HK-2 (cell line): Measurements from ENCODE around the gene MYH14.

ENCODE experiments used
- DNase-seq: peaks from one replicate; pipeline ENCODE4 v3.0.0-alpha.2; 2018; ENCODE audit not compliant: unreplicated experiment

MYH14 gene

DNA sequence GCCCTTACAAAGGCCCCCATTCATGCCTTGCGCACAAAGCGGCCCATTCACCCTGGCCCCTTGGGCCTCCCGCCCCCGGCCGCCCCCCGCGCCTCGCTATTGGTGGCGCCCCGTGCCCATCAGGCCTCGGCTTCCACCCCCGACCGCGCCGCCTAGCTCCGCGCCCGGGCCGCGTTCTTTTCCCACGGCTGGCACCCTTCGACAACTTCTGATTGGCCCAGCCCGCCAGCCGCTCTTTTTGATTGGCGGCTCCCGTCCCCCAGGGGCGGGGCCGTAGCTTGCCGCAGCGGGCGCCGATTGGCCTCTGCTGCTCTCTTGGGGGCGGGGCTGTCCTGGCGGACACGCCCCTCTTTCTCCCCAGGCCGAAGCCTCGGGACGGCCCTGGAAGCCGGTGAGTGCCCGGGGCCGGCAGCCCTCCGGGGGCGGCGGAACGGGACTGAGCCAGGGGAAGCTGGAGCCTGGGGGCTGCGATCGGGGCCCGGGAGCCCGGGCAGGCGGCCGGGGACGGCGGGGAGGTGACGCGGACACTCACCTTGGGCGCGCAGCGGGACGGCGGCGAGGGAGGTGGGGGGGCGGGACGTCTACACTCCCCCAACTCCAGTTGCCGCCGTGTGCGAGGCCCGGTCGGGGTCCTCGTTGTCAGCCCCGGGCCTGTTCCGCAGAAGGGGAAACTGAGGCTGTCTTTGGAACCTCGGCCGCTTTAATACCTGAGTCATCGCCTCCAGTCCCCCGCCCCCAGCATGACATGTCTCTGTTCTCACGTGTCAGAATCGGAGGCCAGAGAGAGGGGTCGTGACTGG is at the start of gene MYH14:
MYH14 (plus strand) TSS at position 342 of the 800 bp plus-strand sequence. CDS start 6,744 bp downstream, outside the sequence.
- no peak for DNase-seq

GRCh38 chr19:50154529-50154928 is 48.9 kb upstream of the MYH14 start:
- no peak for DNase-seq

DNA sequence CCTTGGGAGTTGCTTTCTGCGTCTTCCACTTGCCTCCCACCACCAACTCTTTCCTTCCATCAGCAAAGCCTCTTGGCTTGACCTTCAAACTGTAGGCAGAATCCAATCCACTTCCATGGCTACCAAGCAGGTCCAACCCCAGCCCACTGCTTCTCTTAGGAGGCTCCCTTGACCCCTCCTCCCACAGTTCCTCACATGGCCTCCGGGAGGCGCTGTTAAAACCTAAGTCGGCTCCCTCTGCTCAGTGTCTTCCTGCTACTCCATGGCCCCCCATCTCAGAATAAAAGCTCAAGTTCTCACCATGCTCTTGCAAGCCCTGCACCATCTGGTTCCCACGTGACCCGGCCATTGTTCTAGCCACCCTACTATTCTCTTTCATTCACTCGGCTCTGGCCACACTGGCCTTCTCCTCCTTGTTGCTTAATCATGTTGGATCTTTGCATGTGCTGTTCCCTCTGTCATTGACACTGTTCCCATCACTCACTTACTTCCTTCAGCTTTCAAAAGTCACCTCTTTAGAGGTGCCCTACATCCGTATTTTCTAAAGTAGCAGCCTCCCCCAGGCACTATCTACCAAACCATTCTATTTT is 47.8 kb upstream of the MYH14 start:
- DNase-seq, result no peak

DNA sequence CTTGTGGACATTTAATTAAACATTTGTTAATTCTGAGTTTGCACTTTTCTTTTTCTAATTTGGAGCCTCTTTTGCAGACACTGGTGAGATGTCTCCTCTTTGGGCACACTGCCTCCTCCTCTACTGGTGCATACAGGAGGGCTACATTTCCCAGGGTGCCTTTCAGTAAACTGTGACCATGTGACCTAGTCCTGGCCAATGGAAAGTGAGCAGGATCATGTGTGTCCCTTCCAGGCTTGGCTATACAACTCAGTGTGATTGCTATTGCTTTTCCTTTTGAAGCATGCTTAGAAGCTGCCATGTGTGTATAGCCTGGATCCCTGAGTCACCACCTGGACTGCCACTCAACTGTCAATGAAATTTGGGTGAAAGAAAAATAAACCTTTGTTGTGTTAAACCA is 44.8 kb upstream of the MYH14 start:
- DNase-seq, result no peak

DNA sequence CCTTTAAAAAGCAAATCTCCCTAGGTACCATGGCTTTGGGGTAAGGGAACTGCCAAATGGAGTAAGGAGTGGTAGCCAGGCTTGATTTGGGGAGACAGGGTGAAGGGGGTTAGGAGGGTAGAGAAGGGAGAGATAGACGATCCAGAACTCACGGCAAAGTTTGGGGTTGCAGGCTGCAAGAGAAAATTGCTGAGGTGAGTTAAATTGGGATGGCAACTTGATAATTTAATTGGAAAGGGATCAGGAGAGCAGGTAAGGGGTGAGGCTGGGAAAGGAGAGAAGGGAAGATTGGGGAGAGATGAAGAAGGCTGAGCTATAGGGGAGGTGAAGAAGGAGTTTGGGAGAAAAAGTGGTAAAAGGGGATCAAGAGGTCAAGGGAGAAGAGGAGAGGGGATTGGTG is 44.3 kb upstream of the MYH14 start:
- no peak for DNase-seq

GRCh38 chr19:50162988-50163387 is 40.4 kb upstream of the MYH14 start, which contains the start of gene IZUMO2:
Gene IZUMO2, minus strand, starts transcription at chr19:50163281. Its CDS starts 87 bp downstream, at chr19:50163194.
- DNase-seq, result no peak

DNA sequence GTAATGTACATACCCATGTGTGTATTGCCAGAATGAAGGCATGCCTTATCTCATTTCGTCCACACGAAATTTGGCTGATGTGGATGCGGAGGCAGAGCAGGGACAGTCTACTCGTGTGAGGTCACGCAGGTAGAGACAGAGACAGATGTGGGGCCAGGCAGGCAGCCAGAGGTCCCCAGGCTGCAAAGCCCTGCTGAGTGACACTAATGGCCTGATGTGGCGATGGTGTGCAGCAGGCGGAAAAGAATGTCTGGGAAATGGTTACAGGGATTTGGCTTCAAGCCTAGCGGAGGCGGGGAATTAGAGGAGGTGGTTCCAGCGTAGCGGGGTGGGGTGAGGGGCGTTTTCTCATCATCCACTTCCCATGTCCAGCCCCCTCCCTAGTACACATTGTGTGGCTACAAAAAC is 36.1 kb upstream of the MYH14 start:
- peak; percentile 43 for DNase-seq

GRCh38 chr19:50171752-50172151 is 31.7 kb upstream of the MYH14 start:
- DNase-seq, result no peak

- no peak for DNase-seq
Observed at GRCh38 chr19:50172726-50173125, 30.7 kb upstream of the MYH14 start.

- DNase-seq, result no peak
Observed at GRCh38 chr19:50173127-50173526, 30.3 kb upstream of the MYH14 start.

- no peak for DNase-seq
Observed at GRCh38 chr19:50174100-50174793, 29.2 kb upstream of the MYH14 start.

DNA sequence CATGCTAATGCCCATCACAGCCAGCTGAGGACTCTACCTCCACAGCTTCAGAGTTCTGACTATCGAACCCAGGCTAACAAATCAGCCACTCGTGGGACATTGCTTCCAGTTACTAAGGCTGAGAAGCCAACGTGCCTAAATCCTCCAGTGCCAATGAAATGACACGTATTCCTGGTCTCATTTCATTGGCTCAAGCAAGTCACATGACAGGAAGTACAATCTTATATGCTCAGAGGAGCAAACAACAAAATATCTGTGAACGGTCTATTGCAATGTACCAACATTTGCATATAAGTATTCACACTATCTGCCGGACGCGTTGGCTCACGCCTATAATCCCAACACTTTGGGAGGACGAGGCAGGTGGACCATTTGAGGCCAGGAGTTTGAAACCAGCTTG is 27.5 kb upstream of the MYH14 start:
- no peak for DNase-seq

- no peak for DNase-seq
Observed at GRCh38 chr19:50176775-50177174, 26.6 kb upstream of the MYH14 start.

DNA sequence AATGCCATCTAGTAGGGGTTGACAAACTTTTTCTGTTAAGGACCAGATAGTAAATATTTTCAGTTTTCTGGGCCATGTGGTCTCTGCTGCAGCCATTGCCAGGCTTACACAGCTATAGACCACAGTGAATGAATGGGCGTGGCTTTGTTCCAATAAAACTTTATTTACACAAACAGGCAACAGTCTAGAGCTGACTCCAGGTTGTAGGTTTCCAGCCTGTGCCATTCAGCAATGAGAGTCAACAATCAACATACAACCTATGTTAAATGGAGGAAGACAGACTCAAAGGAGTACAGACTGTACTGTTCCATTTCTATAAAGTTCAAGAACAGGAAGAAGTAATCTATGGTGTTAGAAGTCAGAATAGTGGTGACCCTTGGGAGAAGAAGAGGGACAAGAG is 25.1 kb upstream of the MYH14 start:
- DNase-seq, result no peak

- peak; percentile 13 for DNase-seq
Observed at GRCh38 chr19:50178859-50179537, 24.4 kb upstream of the MYH14 start.

- DNase-seq, result no peak
Observed at GRCh38 chr19:50181121-50181520, 22.3 kb upstream of the MYH14 start.

- no peak for DNase-seq
Observed at GRCh38 chr19:50184196-50184595, 19.2 kb upstream of the MYH14 start.

GRCh38 chr19:50187937-50188336 is 15.5 kb upstream of the MYH14 start:
- no peak for DNase-seq

GRCh38 chr19:50189331-50189730 is 14.1 kb upstream of the MYH14 start:
- DNase-seq, result no peak

GRCh38 chr19:50190439-50190891 is 13.0 kb upstream of the MYH14 start:
- DNase-seq, result no peak

DNA sequence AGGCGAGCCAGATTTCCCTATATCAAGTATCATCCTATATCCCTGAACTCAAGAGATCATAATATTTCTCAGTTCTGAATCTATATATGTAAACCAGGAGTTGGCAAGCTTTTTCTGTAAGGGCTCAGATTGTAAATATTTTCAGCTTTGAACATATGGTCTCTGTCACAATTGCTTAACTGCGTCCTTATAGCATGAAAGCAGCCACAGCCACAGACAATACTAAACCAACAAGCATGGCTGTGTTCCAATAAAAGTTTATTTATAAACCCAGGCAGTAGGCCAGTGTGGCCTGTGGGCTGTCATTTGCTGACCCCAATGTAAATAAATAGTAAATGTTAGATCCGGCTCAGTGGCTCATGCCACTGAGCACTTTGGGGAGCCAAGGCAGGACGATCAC is 12.2 kb upstream of the MYH14 start:
- DNase-seq, result no peak
